ENCODE measurements around the gene ATP11A. TPM values are rescaled to one million over a fixed set of nuclear protein-coding genes. Genes with fewer than 3 reads are reported as not detected.

ATP11A gene
- total and polyA plus RNA-seq, 9 of the 15 experiments (the other 6 are each of a cell fraction or from before 2014, with no cell fraction given), result 0.38 to 34.2 (median 4.2) TPM

DNA sequence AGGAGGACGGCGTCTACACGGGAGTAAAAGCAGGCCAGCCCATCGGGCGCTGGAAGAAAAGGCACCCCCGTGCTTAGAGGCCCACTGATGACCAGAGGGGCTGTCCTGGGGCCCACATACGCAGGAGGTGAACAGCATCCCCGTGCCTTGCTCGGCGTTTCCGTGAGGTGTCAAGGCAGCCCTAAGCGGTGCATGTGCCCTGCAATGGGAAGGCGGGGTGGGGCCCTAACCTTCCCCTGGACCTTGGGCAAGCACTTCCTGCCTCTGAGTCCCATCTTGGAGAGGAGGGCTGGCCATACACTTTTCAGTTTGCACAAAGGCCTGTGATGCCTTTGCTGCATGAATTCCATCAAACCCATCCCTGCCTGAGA, 47.8 kb upstream of the ATP11A start:
- Histone ChIP-seq H3K9me1 (ENCODE audit: control insufficient read depth, insufficient read depth, low read length) (no peaks in the 10 kb centered on the region), H3K9ac (ENCODE audit: insufficient read depth in 1 of 2, low read depth in 2 of 2, low read length in 2 of 2) (no peak overlapping the region), H3K36me3 (ENCODE audit: control insufficient read depth, insufficient read depth, low read length) (no peaks in the 10 kb centered on the region), H3K27me3 (ENCODE audit: control insufficient read depth in 2 of 2, insufficient read depth in 2 of 2, low read length in 2 of 2) (peaks cover 14 to 62% of the 10 kb centered on the region in 2 experiments), H3K27ac (ENCODE audit: extremely low read depth, low read depth, low read length) (no peak overlapping the region), H4K20me1 (replicated peaks; ENCODE audit: control insufficient read depth, insufficient read depth, low read length) (0 out of 2 replicates have a peak, but pooled peaks cover 8% of the 10 kb centered on the region), H3K4me3 (no peak overlapping the region), H3K9me3 (replicated peaks; ENCODE audit: control insufficient read depth, insufficient read depth, low read depth, low read length) (no peaks in the 10 kb centered on the region), H2AFZ (ENCODE audit: low read depth, low read length) (no peak overlapping the region), H3K4me2 (ENCODE audit: insufficient read depth, low read length) (no peak overlapping the region), H3K79me2 (ENCODE audit: control insufficient read depth, insufficient read depth, low read length) (no peaks in the 10 kb centered on the region), H3K4me1 (replicated peaks in 1 of 2; ENCODE audit: control insufficient read depth in 2 of 2, insufficient read depth in 2 of 2, low read length in 2 of 2) (peaks cover 0 to 10% of the 10 kb centered on the region in 2 experiments; a peak in 2 of 5 replicates)
- no peak for FAIRE-seq
- intact Hi-C loops (cut with micrococcal nuclease), result no loop called here
- DNase-seq (ENCODE audit: extremely low read depth in 1 of 4, low spot score in 3 of 4), result no peak
- POLR2A ChIA-PET, result no interaction called here
- WGBS (ENCODE audit: insufficient coverage, low coverage, missing lambda C conversion rate), result 8% methylated on average over 7 of the region's 13 CpGs
- TF ChIP-seq, protein P1, sequence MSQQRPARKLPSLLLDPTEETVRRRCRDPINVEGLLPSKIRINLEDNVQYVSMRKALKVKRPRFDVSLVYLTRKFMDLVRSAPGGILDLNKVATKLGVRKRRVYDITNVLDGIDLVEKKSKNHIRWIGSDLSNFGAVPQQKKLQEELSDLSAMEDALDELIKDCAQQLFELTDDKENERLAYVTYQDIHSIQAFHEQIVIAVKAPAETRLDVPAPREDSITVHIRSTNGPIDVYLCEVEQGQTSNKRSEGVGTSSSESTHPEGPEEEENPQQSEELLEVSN (IDR thresholded peaks at IDR 0.05; ENCODE audit: borderline replicate concordance in 1 of 2, extremely low read depth in 1 of 2, insufficient read depth in 1 of 2, insufficient read length in 1 of 2, low read depth in 1 of 2, low read length in 1 of 2, poor library complexity in 1 of 2, severe bottlenecking in 1 of 2), result peak in 1 of 2 experiments; percentile 12
- TF ChIP-seq, protein P2, sequence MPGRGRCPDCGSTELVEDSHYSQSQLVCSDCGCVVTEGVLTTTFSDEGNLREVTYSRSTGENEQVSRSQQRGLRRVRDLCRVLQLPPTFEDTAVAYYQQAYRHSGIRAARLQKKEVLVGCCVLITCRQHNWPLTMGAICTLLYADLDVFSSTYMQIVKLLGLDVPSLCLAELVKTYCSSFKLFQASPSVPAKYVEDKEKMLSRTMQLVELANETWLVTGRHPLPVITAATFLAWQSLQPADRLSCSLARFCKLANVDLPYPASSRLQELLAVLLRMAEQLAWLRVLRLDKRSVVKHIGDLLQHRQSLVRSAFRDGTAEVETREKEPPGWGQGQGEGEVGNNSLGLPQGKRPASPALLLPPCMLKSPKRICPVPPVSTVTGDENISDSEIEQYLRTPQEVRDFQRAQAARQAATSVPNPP (IDR thresholded peaks at IDR 0.05; ENCODE audit: borderline replicate concordance, insufficient read depth, insufficient read length), result no peak
- no peak for TF ChIP-seq DEAF1 (CRISPR knock-in tag; IDR thresholded peaks at IDR 0.05)
- in situ Hi-C loops (cut with MboI), result loop anchor here (10.0 kb wide), 1 partner anchor 233 kb away; no protein-coding TSS in a partner anchor
- no TSS peak for BruUV-seq (replicated peaks)
- ATAC-seq, result no peak
- CTCF ChIA-PET (ENCODE audit: low intra/inter-chr PET ratio), result no interaction called here
